Midbrain (tissue), 1 donor: Measurements from ENCODE around the gene CFD.

ENCODE experiments used
- DNase-seq: peaks from one replicate; lab custom pipeline; 2025; lab: John Stamatoyannopoulos, UW

The CFD gene

GRCh38 chr19:906480-906879 is 47.0 kb downstream of the CFD start:
- no peak for DNase-seq

- DNase-seq, result no peak
Measured at GRCh38 chr19:907183-907853, 47.9 kb downstream of the CFD start.

- no peak for DNase-seq
Measured at GRCh38 chr19:911197-912033, 52.0 kb downstream of the CFD start.

GRCh38 chr19:912181-913079 is 53.0 kb downstream of the CFD start:
- no peak for DNase-seq
